HG02870 (cell line): ENCODE measurements around the gene SNX11.
A peak's percentile ranks its signal among the peaks of the same experiment; 100 is the strongest.
"Not testable (repeated sequence)": the region's sequence is repeated elsewhere in the genome, so short reads cannot be mapped to it uniquely, and the experiment has no call there.

Source experiments
- ATAC-seq: cut with Tn5 transposase; IDR thresholded peaks from one replicate; pipeline ENCODE4 v1.9.1; 2021; ENCODE audit warnings: mild to moderate bottlenecking, moderate library complexity; ENCODE audit not compliant: unreplicated experiment

Gene SNX11

GRCh38 chr17:48107137-48108055, at the start of gene SNX11:
Gene SNX11 (plus strand): TSS chr17:48107766. CDS start chr17:48112044, 4,278 bp downstream.
- peak; percentile 76 for ATAC-seq

- no peak for ATAC-seq
These were observed 49.0 kb upstream of the SNX11 start for GRCh38 chr17:48058393-48059124.

- ATAC-seq: no peak
These were observed 48.4 kb upstream of the SNX11 start for GRCh38 chr17:48059125-48059668.

- ATAC-seq: no peak
These were observed 47.3 kb upstream of the SNX11 start for GRCh38 chr17:48060249-48060648.

- ATAC-seq: no peak
These were observed 45.3 kb upstream of the SNX11 start for GRCh38 chr17:48062273-48062672.

GRCh38 chr17:48064638-48065037, 42.9 kb upstream of the SNX11 start:
- ATAC-seq: no peak

GRCh38 chr17:48066192-48066591, 41.4 kb upstream of the SNX11 start:
- ATAC-seq: no peak

- ATAC-seq: no peak
These were observed 40.9 kb upstream of the SNX11 start for GRCh38 chr17:48066656-48067055.

- ATAC-seq: no peak
These were observed 40.3 kb upstream of the SNX11 start for GRCh38 chr17:48067245-48067644.

- ATAC-seq: not testable (repeated sequence)
These were observed 39.8 kb upstream of the SNX11 start for GRCh38 chr17:48067808-48068207.

- ATAC-seq: no peak
These were observed 39.0 kb upstream of the SNX11 start for GRCh38 chr17:48068491-48068961.

GRCh38 chr17:48070195-48070594, 37.4 kb upstream of the SNX11 start:
- ATAC-seq: no peak

GRCh38 chr17:48071654-48072053, 35.9 kb upstream of the SNX11 start:
- ATAC-seq: no peak

- not testable (repeated sequence) for ATAC-seq
These were observed 34.8 kb upstream of the SNX11 start for GRCh38 chr17:48072811-48073210.

GRCh38 chr17:48073566-48074094, 33.9 kb upstream of the SNX11 start:
- not testable (repeated sequence) for ATAC-seq

- ATAC-seq: no peak
These were observed 33.1 kb upstream of the SNX11 start for GRCh38 chr17:48074322-48075081.

GRCh38 chr17:48077152-48077551, 30.4 kb upstream of the SNX11 start:
- not testable (repeated sequence) for ATAC-seq

GRCh38 chr17:48081858-48082257, 25.7 kb upstream of the SNX11 start:
- no peak for ATAC-seq

- no peak for ATAC-seq
These were observed 22.6 kb upstream of the SNX11 start for GRCh38 chr17:48084932-48085331.

GRCh38 chr17:48093341-48094045, 14.1 kb upstream of the SNX11 start:
- no peak for ATAC-seq
